Hepatocyte (in vitro differentiated cells): ENCODE results near the gene CLIP4.

Source experiments
- CTCF ChIP-seq: fragments of 200-600 bp; sonication (generic); IDR thresholded peaks from 2 replicates; pipeline ENCODE4 v1.5.1; 2016; ENCODE audit warnings: antibody characterized with exemption, mild to moderate bottlenecking; ENCODE audit not compliant: poor library complexity
- EZH2 ChIP-seq: fragments of 200-600 bp; sonication (generic); IDR thresholded peaks from 2 replicates; pipeline ENCODE4 v1.6.1; 2016; ENCODE audit warnings: antibody characterized with exemption, mild to moderate bottlenecking, borderline replicate concordance
- EZH2phosphoT487 ChIP-seq: fragments of 200-600 bp; sonication (generic); IDR thresholded peaks from one replicate; pipeline ENCODE4 v1.6.1; 2018; ENCODE audit warnings: antibody characterized with exemption, mild to moderate bottlenecking, low read depth, moderate library complexity; ENCODE audit not compliant: unreplicated experiment, severe bottlenecking

GRCh38 chr2:29222381-29223179 is 107.4 kb downstream of the CLIP4 start:
- TF ChIP-seq CTCF (no peak), EZH2 (no peak), EZH2phosphoT487 (no peak)
